Measurements from ENCODE around the gene DNASE1L1. TPM values are rescaled to one million over a fixed set of nuclear protein-coding genes. Genes with fewer than 3 reads are reported as not detected.

Gene DNASE1L1
- total and polyA plus RNA-seq, 7 donors: 42.2 to 149 (median 75.1) TPM

GRCh38 chrX:154354516-154354915, 54.5 kb downstream of the DNASE1L1 start:
- WGBS, 3 donors: 80 to 92% (median 87%) methylated on average over 7 to 13 of the region's 13 CpGs
- intact Hi-C loops (cut with DNase I): no loop called here
- Histone ChIP-seq H3K27me3 (ENCODE audit: insufficient read depth in 3 of 3, low read length in 2 of 3) (no peaks in the 10 kb centered on the region), H3K4me1 (no peaks in the 10 kb centered on the region), H3K4me3 (no peak overlapping the region), H3K9me3 (no peaks in the 10 kb centered on the region), H3K36me3 (ENCODE audit: insufficient read depth in 1 of 2, low read depth in 1 of 2) (peaks cover 0 to 58% of the 10 kb centered on the region in 2 donors), H3K27ac (no peak overlapping the region)
- no peak for TF ChIP-seq CTCF (IDR thresholded peaks at IDR 0.05)
- DNase-seq: no peak
- no peak for ATAC-seq

GRCh38 chrX:154354013-154354412, 55.0 kb downstream of the DNASE1L1 start:
- H3K27me3 ChIP-seq (ENCODE audit: insufficient read depth in 3 of 3, low read length in 2 of 3): no peaks in the 10 kb centered on the region
- intact Hi-C loops (cut with DNase I): no loop called here
- WGBS, 3 donors: 78 to 88% (median 86%) methylated on average over 9 to 14 of the region's 14 CpGs
- no peak for TF ChIP-seq CTCF (IDR thresholded peaks at IDR 0.05)
- H3K27ac ChIP-seq: no peak overlapping the region
- H3K9me3 ChIP-seq: no peaks in the 10 kb centered on the region
- ATAC-seq (no peak), DNase-seq (no peak)
- H3K4me1 ChIP-seq: no peaks in the 10 kb centered on the region
- no peak overlapping the region for H3K4me3 ChIP-seq
- peaks cover 0 to 58% of the 10 kb centered on the region in 2 donors for H3K36me3 ChIP-seq (ENCODE audit: insufficient read depth in 1 of 2, low read depth in 1 of 2)

- Histone ChIP-seq H3K36me3 (ENCODE audit: insufficient read depth in 1 of 2, low read depth in 1 of 2) (peaks cover 0 to 52% of the 10 kb centered on the region in 2 donors), H3K4me1 (no peaks in the 10 kb centered on the region), H3K27ac (no peak overlapping the region), H3K27me3 (ENCODE audit: insufficient read depth in 3 of 3, low read length in 2 of 3) (no peaks in the 10 kb centered on the region), H3K4me3 (no peak overlapping the region), H3K9me3 (no peaks in the 10 kb centered on the region)
- no peak for TF ChIP-seq CTCF (IDR thresholded peaks at IDR 0.05)
- ATAC-seq: no peak
- 87 to 91% (median 88%) methylated on average over 19 to 24 of the region's 24 CpGs for WGBS, 3 donors
- no peak for DNase-seq
- intact Hi-C loops (cut with DNase I): no loop called here
These were observed 55.7 kb downstream of the DNASE1L1 start for GRCh38 chrX:154353172-154353843.

GRCh38 chrX:154352466-154352865, 56.6 kb downstream of the DNASE1L1 start:
- WGBS, 3 donors: 87 to 89% (median 88%) methylated on average over 10 to 13 of the region's 13 CpGs
- Histone ChIP-seq H3K36me3 (ENCODE audit: insufficient read depth in 1 of 2, low read depth in 1 of 2) (peaks cover 0 to 47% of the 10 kb centered on the region in 2 donors), H3K27ac (no peak overlapping the region), H3K27me3 (ENCODE audit: insufficient read depth in 3 of 3, low read length in 2 of 3) (no peaks in the 10 kb centered on the region), H3K4me1 (no peaks in the 10 kb centered on the region), H3K9me3 (no peaks in the 10 kb centered on the region), H3K4me3 (no peak overlapping the region)
- intact Hi-C loops (cut with DNase I): no loop called here
- ATAC-seq: no peak
- DNase-seq: no peak
- TF ChIP-seq CTCF (IDR thresholded peaks at IDR 0.05): no peak

- H3K4me3 ChIP-seq: no peak overlapping the region
- ATAC-seq: no peak
- intact Hi-C loops (cut with DNase I): no loop called here
- no peaks in the 10 kb centered on the region for H3K4me1 ChIP-seq
- WGBS, 3 donors: 84 to 87% (median 86%) methylated on average over 12 to 14 of the region's 14 CpGs
- DNase-seq: peak in 1 of 2 donors; percentile 42
- H3K27me3 ChIP-seq (ENCODE audit: insufficient read depth in 3 of 3, low read length in 2 of 3): no peaks in the 10 kb centered on the region
- TF ChIP-seq CTCF (IDR thresholded peaks at IDR 0.05): no peak
- H3K27ac ChIP-seq: no peak overlapping the region
- H3K36me3 ChIP-seq (ENCODE audit: insufficient read depth in 1 of 2, low read depth in 1 of 2): peaks cover 0 to 43% of the 10 kb centered on the region in 2 donors
- H3K9me3 ChIP-seq: no peaks in the 10 kb centered on the region
These were observed 57.0 kb downstream of the DNASE1L1 start for GRCh38 chrX:154352012-154352401.

Measured in psoas muscle (tissue), 8 donors.